ENCODE measurements around the gene RSF1.

Gene RSF1

GRCh38 chr11:77723024-77723423, 97.5 kb downstream of the RSF1 start:
- Histone ChIP-seq H3K4me1 (ENCODE audit: control insufficient read depth in 1 of 2, insufficient read depth in 2 of 2, low read length in 2 of 2) (no peaks in the 10 kb centered on the region), H3K9ac (ENCODE audit: low read length) (no peak overlapping the region), H4K91ac (ENCODE audit: low read depth, low read length) (no peak overlapping the region), H3K4me3 (ENCODE audit: low read depth, low read length) (no peak overlapping the region), H3K4me2 (ENCODE audit: low read length) (no peak overlapping the region), H3K23ac (ENCODE audit: low read length) (no peak overlapping the region), H2BK5ac (ENCODE audit: low read depth, low read length, poor library complexity) (no peak overlapping the region), H4K12ac (ENCODE audit: low read depth, low read length) (no peak overlapping the region), H3K79me2 (ENCODE audit: control insufficient read depth, insufficient read depth, low read length, poor library complexity) (no peaks in the 10 kb centered on the region), H3K18ac (ENCODE audit: low read length) (no peak overlapping the region), H3K79me1 (ENCODE audit: low read length) (no peaks in the 10 kb centered on the region), H4K8ac (ENCODE audit: low read depth, low read length) (no peak overlapping the region), H3K9me3 (ENCODE audit: insufficient read depth, low read depth, low read length) (no peaks in the 10 kb centered on the region), H2BK12ac (ENCODE audit: low read length) (no peak overlapping the region), H3K14ac (ENCODE audit: low read length) (no peak overlapping the region), H3K4ac (ENCODE audit: low read depth, low read length) (no peak overlapping the region), H2AK5ac (ENCODE audit: low read length) (no peak overlapping the region), H3K36me3 (ENCODE audit: control insufficient read depth in 1 of 2, insufficient read depth in 2 of 2, low read length in 2 of 2) (peaks cover 5 to 8% of the 10 kb centered on the region in 2 experiments), H2BK120ac (ENCODE audit: insufficient read depth, low read length, poor library complexity) (no peak overlapping the region), H3K27ac (ENCODE audit: low read depth, low read length) (no peak overlapping the region), H2AFZ (ENCODE audit: insufficient read depth, low read length, poor library complexity) (no peak overlapping the region), H3K27me3 (ENCODE audit: insufficient read depth, low read length) (no peaks in the 10 kb centered on the region)
- WGBS (ENCODE audit: extremely low coverage, insufficient coverage, insufficient read length), result no CpG with 5 or more reads among the region's 2 CpGs
- no peak for DNase-seq

- H3K79me1 ChIP-seq (ENCODE audit: low read length), result no peaks in the 10 kb centered on the region
These were observed 110.2 kb downstream of the RSF1 start for GRCh38 chr11:77710358-77710757.

GRCh38 chr11:77705876-77706579, 114.5 kb downstream of the RSF1 start:
- no peak overlapping the region for H3K18ac ChIP-seq (ENCODE audit: low read length)
- WGBS (ENCODE audit: extremely low coverage, insufficient coverage, insufficient read length), result no CpG with 5 or more reads among the region's 7 CpGs
- H3K14ac ChIP-seq (ENCODE audit: low read length), result no peak overlapping the region
- peak; percentile 8 to 14 for DNase-seq
- H3K36me3 ChIP-seq (ENCODE audit: control insufficient read depth in 1 of 2, insufficient read depth in 2 of 2, low read length in 2 of 2), result no peaks in the 10 kb centered on the region
- H3K79me1 ChIP-seq (ENCODE audit: low read length), result no peaks in the 10 kb centered on the region
- no peak overlapping the region for H2BK120ac ChIP-seq (ENCODE audit: insufficient read depth, low read length, poor library complexity)
- no peaks in the 10 kb centered on the region for H3K4me1 ChIP-seq (ENCODE audit: control insufficient read depth in 1 of 2, insufficient read depth in 2 of 2, low read length in 2 of 2)
- no peak overlapping the region for H3K4ac ChIP-seq (ENCODE audit: low read depth, low read length)
- no peak overlapping the region for H3K4me3 ChIP-seq (ENCODE audit: low read depth, low read length)
- H3K27ac ChIP-seq (ENCODE audit: low read depth, low read length), result no peak overlapping the region
- no peak overlapping the region for H2AFZ ChIP-seq (ENCODE audit: insufficient read depth, low read length, poor library complexity)
- no peaks in the 10 kb centered on the region for H3K27me3 ChIP-seq (ENCODE audit: insufficient read depth, low read length)
- H4K91ac ChIP-seq (ENCODE audit: low read depth, low read length), result no peak overlapping the region
- H2BK12ac ChIP-seq (ENCODE audit: low read length), result no peak overlapping the region
- no peaks in the 10 kb centered on the region for H3K9me3 ChIP-seq (ENCODE audit: insufficient read depth, low read depth, low read length)
- no peak overlapping the region for H4K8ac ChIP-seq (ENCODE audit: low read depth, low read length)
- no peak overlapping the region for H3K9ac ChIP-seq (ENCODE audit: low read length)
- no peaks in the 10 kb centered on the region for H3K79me2 ChIP-seq (ENCODE audit: control insufficient read depth, insufficient read depth, low read length, poor library complexity)
- H2AK5ac ChIP-seq (ENCODE audit: low read length), result no peak overlapping the region
- H3K23ac ChIP-seq (ENCODE audit: low read length), result no peak overlapping the region
- no peak overlapping the region for H4K12ac ChIP-seq (ENCODE audit: low read depth, low read length)
- no peak overlapping the region for H3K4me2 ChIP-seq (ENCODE audit: low read length)
- H2BK5ac ChIP-seq (ENCODE audit: low read depth, low read length, poor library complexity), result no peak overlapping the region

More at GRCh38 chr11:77710358-77710757, 110.2 kb downstream of the RSF1 start:
- Histone ChIP-seq H3K4me2 (ENCODE audit: low read length) (no peak overlapping the region), H4K91ac (ENCODE audit: low read depth, low read length) (no peak overlapping the region), H3K4me1 (ENCODE audit: control insufficient read depth in 1 of 2, insufficient read depth in 2 of 2, low read length in 2 of 2) (no peaks in the 10 kb centered on the region), H2BK120ac (ENCODE audit: insufficient read depth, low read length, poor library complexity) (no peak overlapping the region), H2BK5ac (ENCODE audit: low read depth, low read length, poor library complexity) (no peak overlapping the region), H3K14ac (ENCODE audit: low read length) (no peak overlapping the region), H3K27me3 (ENCODE audit: insufficient read depth, low read length) (no peaks in the 10 kb centered on the region), H3K27ac (ENCODE audit: low read depth, low read length) (no peak overlapping the region), H3K36me3 (ENCODE audit: control insufficient read depth in 1 of 2, insufficient read depth in 2 of 2, low read length in 2 of 2) (no peaks in the 10 kb centered on the region), H2BK12ac (ENCODE audit: low read length) (no peak overlapping the region), H4K8ac (ENCODE audit: low read depth, low read length) (no peak overlapping the region), H2AK5ac (ENCODE audit: low read length) (no peak overlapping the region), H3K18ac (ENCODE audit: low read length) (no peak overlapping the region), H3K9ac (ENCODE audit: low read length) (no peak overlapping the region), H4K12ac (ENCODE audit: low read depth, low read length) (no peak overlapping the region), H3K23ac (ENCODE audit: low read length) (no peak overlapping the region), H3K4ac (ENCODE audit: low read depth, low read length) (no peak overlapping the region), H3K9me3 (ENCODE audit: insufficient read depth, low read depth, low read length) (no peaks in the 10 kb centered on the region), H2AFZ (ENCODE audit: insufficient read depth, low read length, poor library complexity) (no peak overlapping the region), H3K79me2 (ENCODE audit: control insufficient read depth, insufficient read depth, low read length, poor library complexity) (no peaks in the 10 kb centered on the region), H3K4me3 (ENCODE audit: low read depth, low read length) (no peak overlapping the region)
- WGBS (ENCODE audit: extremely low coverage, insufficient coverage, insufficient read length), result no CpG with 5 or more reads among the region's 1 CpG
- no peak for DNase-seq

GRCh38 chr11:77705195-77705875, 115.2 kb downstream of the RSF1 start:
- H3K9me3 ChIP-seq (ENCODE audit: insufficient read depth, low read depth, low read length), result no peaks in the 10 kb centered on the region
- H3K79me1 ChIP-seq (ENCODE audit: low read length), result no peaks in the 10 kb centered on the region
- H3K4me2 ChIP-seq (ENCODE audit: low read length), result no peak overlapping the region
- no peak overlapping the region for H2AFZ ChIP-seq (ENCODE audit: insufficient read depth, low read length, poor library complexity)
- H3K4me1 ChIP-seq (ENCODE audit: control insufficient read depth in 1 of 2, insufficient read depth in 2 of 2, low read length in 2 of 2), result no peaks in the 10 kb centered on the region
- no peak overlapping the region for H4K91ac ChIP-seq (ENCODE audit: low read depth, low read length)
- H4K12ac ChIP-seq (ENCODE audit: low read depth, low read length), result no peak overlapping the region
- H4K8ac ChIP-seq (ENCODE audit: low read depth, low read length), result no peak overlapping the region
- no peak overlapping the region for H3K14ac ChIP-seq (ENCODE audit: low read length)
- no peak overlapping the region for H3K4ac ChIP-seq (ENCODE audit: low read depth, low read length)
- H3K9ac ChIP-seq (ENCODE audit: low read length), result no peak overlapping the region
- no peaks in the 10 kb centered on the region for H3K27me3 ChIP-seq (ENCODE audit: insufficient read depth, low read length)
- no peak overlapping the region for H2BK12ac ChIP-seq (ENCODE audit: low read length)
- H3K23ac ChIP-seq (ENCODE audit: low read length), result no peak overlapping the region
- no peak overlapping the region for H3K4me3 ChIP-seq (ENCODE audit: low read depth, low read length)
- no CpG with 5 or more reads among the region's 4 CpGs for WGBS (ENCODE audit: extremely low coverage, insufficient coverage, insufficient read length)
- H3K18ac ChIP-seq (ENCODE audit: low read length), result no peak overlapping the region
- peak; percentile 58 to 68 for DNase-seq
- no peaks in the 10 kb centered on the region for H3K36me3 ChIP-seq (ENCODE audit: control insufficient read depth in 1 of 2, insufficient read depth in 2 of 2, low read length in 2 of 2)
- no peak overlapping the region for H2AK5ac ChIP-seq (ENCODE audit: low read length)
- no peak overlapping the region for H2BK5ac ChIP-seq (ENCODE audit: low read depth, low read length, poor library complexity)
- H3K27ac ChIP-seq (ENCODE audit: low read depth, low read length), result peak overlapping the region; percentile 44
- no peaks in the 10 kb centered on the region for H3K79me2 ChIP-seq (ENCODE audit: control insufficient read depth, insufficient read depth, low read length, poor library complexity)
- no peak overlapping the region for H2BK120ac ChIP-seq (ENCODE audit: insufficient read depth, low read length, poor library complexity)
